A549 (cell line): ENCODE measurements around the gene MRPS18A. TPM values are rescaled to one million over a fixed set of nuclear protein-coding genes. Genes with fewer than 3 reads are reported as not detected.

Experiments used
- ATAC-seq, 2 experiments: fragments of 200-7000 bp in 1 of 2; fragments of >200 bp in 1 of 2; cut with Nextera tagmentation in 1 of 2; cut with Tn5 transposase in 1 of 2; 3 replicates each; pipeline versions ENCODE4 v1.8.0 to v1.9.1; 2018 to 2020; ENCODE audit warnings: mild to moderate bottlenecking in 1 of 2, moderate library complexity in 1 of 2
- CTCF ChIA-PET: fragments of 300-600 bp; sonication (Branson Sonifier 250); formaldehyde crosslinking; extraction: SDS; loops from one replicate; lab custom pipeline; 2021; ENCODE audit warnings: antibody characterized with exemption, inconsistent platforms; lab: Yijun Ruan, JAX
- POLR2A ChIA-PET: fragments of 350-600 bp; formaldehyde crosslinking; extraction: SDS; loops from one replicate; lab custom pipeline; 2021; ENCODE audit warnings: antibody characterized with exemption, inconsistent platforms; lab: Yijun Ruan, JAX
- DNase-seq, 2 experiments: peaks; one replicate each; pipeline versions ENCODE4 v3.0.0 to v3.0.0-alpha.2; 2011 to 2016; ENCODE audit warnings: low read depth in 1 of 2, low spot score in 1 of 2
- FAIRE-seq: peaks from 2 replicates; lab custom pipeline; 2011; peaks lifted over from hg19 to GRCh38; lab: Jason Lieb, UNC
- H3K27ac ChIP-seq, 2 experiments: fragments of >200 bp; sonication (Bioruptor Twin); formaldehyde crosslinking; 3 replicates each; pipeline ENCODE4 v1.5.1; 2016 to 2017
- H3K4me1 ChIP-seq: fragments of >200 bp; sonication (Bioruptor Twin); formaldehyde crosslinking; 3 replicates; pipeline ENCODE4 v1.6.1; 2016
- H3K4me2 ChIP-seq: fragments of >200 bp; sonication (Bioruptor Twin); formaldehyde crosslinking; 3 replicates; pipeline ENCODE4 v1.6.1; 2016
- H3K4me3 ChIP-seq: fragments of >200 bp; sonication (Bioruptor Twin); formaldehyde crosslinking; 3 replicates; pipeline ENCODE4 v1.5.1; 2016
- H3K9me3 ChIP-seq: fragments of >200 bp; sonication (Bioruptor Twin); formaldehyde crosslinking; 3 replicates; pipeline ENCODE4 v1.6.1; 2016
- ATOH8 ChIP-seq: fragments of 250-450 bp; sonication (Bioruptor Pico); IDR thresholded peaks from 2 replicates; pipeline ENCODE4 v1.5.0; 2020; ENCODE audit warnings: low read depth, mild to moderate bottlenecking, moderate library complexity
- EHMT2 ChIP-seq: fragments of 200-600 bp; sonication (generic); IDR thresholded peaks from 2 replicates; pipeline ENCODE4 v1.6.1; 2016; ENCODE audit warnings: antibody characterized with exemption, low read depth, mild to moderate bottlenecking, moderate library complexity
- ESRRA ChIP-seq: fragments of 150-350 bp; IDR thresholded peaks from 2 replicates; pipeline ENCODE4 v1.6.1; 2014; ENCODE audit warnings: mild to moderate bottlenecking, low read length, borderline replicate concordance
- FOSL2 ChIP-seq, 2 experiments: fragments of 450-650 bp in 1 of 2; fragments of >200 bp in 1 of 2; sonication (Bioruptor Twin) in 1 of 2; formaldehyde crosslinking; IDR thresholded peaks; 2 replicates each; pipeline versions ENCODE4 v1.5.0 to v1.6.1; 2016 to 2020; ENCODE audit warnings: mild to moderate bottlenecking in 1 of 2, moderate library complexity in 1 of 2
- HES2 ChIP-seq: fragments of >200 bp; sonication (Bioruptor Twin); formaldehyde crosslinking; IDR thresholded peaks from 2 replicates; pipeline ENCODE4 v1.6.1; 2016
- HEYL ChIP-seq: fragments of 250-450 bp; sonication (Bioruptor Pico); IDR thresholded peaks from 2 replicates; pipeline ENCODE4 v1.8.0; 2021; ENCODE audit warnings: mild to moderate bottlenecking, moderate library complexity
- HOXB5 ChIP-seq: fragments of 250-450 bp; sonication (Bioruptor Pico); IDR thresholded peaks from 2 replicates; pipeline ENCODE4 v1.5.0; 2020; ENCODE audit warnings: mild to moderate bottlenecking, moderate library complexity
- JUNB ChIP-seq: fragments of >200 bp; sonication (Bioruptor Twin); formaldehyde crosslinking; IDR thresholded peaks from 2 replicates; pipeline ENCODE4 v1.6.1; 2016
- MAFK ChIP-seq: fragments of 450-650 bp; IDR thresholded peaks from 2 replicates; pipeline ENCODE4 v1.6.1; 2014; ENCODE audit not compliant: partially characterized antibody
- MYC ChIP-seq: IDR thresholded peaks from 2 replicates; pipeline ENCODE4 v1.6.1; 2012; ENCODE audit warnings: mild to moderate bottlenecking, inconsistent platforms, low read length, improper control_type of control experiment, borderline replicate concordance
- NR3C1 ChIP-seq: fragments of >200 bp; sonication (Bioruptor Twin); formaldehyde crosslinking; IDR thresholded peaks from 3 replicates; pipeline ENCODE4 v1.6.1; 2017
- POLR2AphosphoS2 ChIP-seq: conservative IDR thresholded peaks from 2 replicates; pipeline ENCODE4 v1.6.1; 2012; ENCODE audit warnings: low read length, improper control_type of control experiment, inconsistent platforms
- RARB ChIP-seq: fragments of 250-450 bp; sonication (Bioruptor Pico); IDR thresholded peaks from 2 replicates; pipeline ENCODE4 v1.8.0; 2021; ENCODE audit warnings: mild to moderate bottlenecking, moderate library complexity
- RCOR1 ChIP-seq: fragments of 150-350 bp; IDR thresholded peaks from 2 replicates; pipeline ENCODE4 v1.6.1; 2014; ENCODE audit warnings: antibody characterized with exemption, low read length, low read depth
- RFX5 ChIP-seq: fragments of 450-650 bp; IDR thresholded peaks from 2 replicates; pipeline ENCODE4 v1.7.1; 2014; ENCODE audit warnings: antibody characterized with exemption, mild to moderate bottlenecking, moderate library complexity
- SREBF2 ChIP-seq: fragments of 450-650 bp; IDR thresholded peaks from 2 replicates; pipeline ENCODE4 v1.6.1; 2014; ENCODE audit warnings: mild to moderate bottlenecking, moderate library complexity
- TFCP2L1 ChIP-seq: fragments of 250-450 bp; sonication (Bioruptor Pico); IDR thresholded peaks from 2 replicates; pipeline ENCODE4 v1.5.0; 2021; ENCODE audit warnings: mild to moderate bottlenecking
- ZNF302 ChIP-seq: fragments of 250-450 bp; sonication (Bioruptor Pico); IDR thresholded peaks from 2 replicates; pipeline ENCODE4 v1.9.0; 2021; ENCODE audit warnings: inconsistent platforms, mild to moderate bottlenecking, moderate library complexity
- WGBS: methylation state at CpG from one replicate; pipeline ENCODE4 v1.1.6; 2017; ENCODE audit errors: missing lambda C conversion rate; 5-methylcytosine and 5-hydroxymethylcytosine counted together
- polyA plus RNA-seq, 4 experiments: library from polyadenylated mRNA; depleted of rRNA in 3 of 4; stranded (reverse); fragments of >200 nt; fragmentation: RNase III in 1 of 4; extraction: RNeasy Plus Mini Kit Qiagen cat#74134 plus additional on column Dnase treatment in 1 of 4; gene quantifications; 2 replicates in 3 of 4; 3 replicates in 1 of 4; pipeline ENCODE4 v1.2.3, GENCODE V29; 2011 to 2017

MRPS18A gene
- polyA plus RNA-seq, 2 of the 4 experiments (the other 2 are of a cell fraction), result 38.0 to 44.2 TPM

- TF ChIP-seq RARB (CRISPR knock-in tag) (no peak), RFX5 (no peak), RCOR1 (no peak), HEYL (no peak), JUNB (no peak), ATOH8 (CRISPR knock-in tag) (no peak)
Observed at GRCh38 chr6:43623880-43624785, 63.5 kb downstream of the MRPS18A start (continued).

GRCh38 chr6:43622541-43622940 is 65.0 kb downstream of the MRPS18A start:
- H3K9me3 ChIP-seq, result no peaks in the 10 kb centered on the region
- no peak for DNase-seq
- H3K4me3 ChIP-seq, result no peak overlapping the region
- no peak for ATAC-seq
- H3K27ac ChIP-seq, result no peak overlapping the region
- 92% methylated on average over 10 of the region's 10 CpGs for WGBS
- no peak for FAIRE-seq
- POLR2A ChIA-PET, result no interaction called here
- H3K4me2 ChIP-seq, result no peak overlapping the region
- peaks cover 11% of the 10 kb centered on the region for H3K4me1 ChIP-seq
- TF ChIP-seq RCOR1 (no peak), HES2 (no peak), ESRRA (no peak), NR3C1 (no peak), HOXB5 (CRISPR knock-in tag) (no peak), MAFK (no peak), JUNB (no peak), POLR2AphosphoS2 (no peak), ZNF302 (CRISPR knock-in tag) (no peak), FOSL2 (IDR thresholded peaks at IDR 0.05) (no peak), FOSL2 (CRISPR knock-in tag; IDR thresholded peaks at IDR 0.05) (no peak), SREBF2 (no peak)
- TF ChIP-seq, all 56 proteins: peak for 0
- CTCF ChIA-PET, result interaction anchor here (3.3 to 5.3 kb wide), 2 partner anchors 9 to 14 kb away, joined by 11 to 29 read pairs; no protein-coding TSS in a partner anchor

- ChIA-PET POLR2A (no interaction called here), CTCF (interaction anchor here (5.3 kb wide), 1 partner anchor 13 kb away, joined by 29 read pairs; no protein-coding TSS in a partner anchor)
- FAIRE-seq (no peak), ATAC-seq (no peak; a peak in 1 of 6 replicates), DNase-seq (no peak)
- H3K4me3 ChIP-seq, result no peak overlapping the region
- peaks cover 4% of the 10 kb centered on the region for H3K4me1 ChIP-seq
- no peak overlapping the region for H3K4me2 ChIP-seq
- no peak overlapping the region for H3K27ac ChIP-seq
- no peaks in the 10 kb centered on the region for H3K9me3 ChIP-seq
- no peak for TF ChIP-seq MYC
- TF ChIP-seq EHMT2, result no peak
- TF ChIP-seq ZNF302 (CRISPR knock-in tag), result no peak
- no peak for TF ChIP-seq TFCP2L1 (CRISPR knock-in tag)
- 95% methylated on average over 10 of the region's 10 CpGs for WGBS
Observed at GRCh38 chr6:43621836-43622180, 65.8 kb downstream of the MRPS18A start.

Other genes starting within 250 kb of the MRPS18A start
- 2.9 and 3.4 TPM in 2 replicates for gene DLK2, start 232.2 kb downstream of the MRPS18A start, polyA plus RNA-seq (2011; rRNA removed)
- 2.2 to 2.6 TPM (median 2.5 TPM) in 3 replicates for gene DLK2, start 232.2 kb downstream of the MRPS18A start, polyA plus RNA-seq (2017; fragmentation: RNase III; extraction: RNeasy Plus Mini Kit Qiagen cat#74134 plus additional on column Dnase treatment)
- gene TJAP1, start 210.2 kb downstream of the MRPS18A start, polyA plus RNA-seq (2011; rRNA removed), result 12.7 and 15.7 TPM in 2 replicates
- 12.7 to 13.7 TPM (median 13.1 TPM) in 3 replicates for gene TJAP1, start 210.2 kb downstream of the MRPS18A start, polyA plus RNA-seq (2017; fragmentation: RNase III; extraction: RNeasy Plus Mini Kit Qiagen cat#74134 plus additional on column Dnase treatment)
- gene LRRC73, start 177.4 kb downstream of the MRPS18A start, polyA plus RNA-seq (2011; rRNA removed), result 0.24 and 0.26 TPM in 2 replicates
- 0.61 to 0.72 TPM (median 0.71 TPM) in 3 replicates for gene LRRC73, start 177.4 kb downstream of the MRPS18A start, polyA plus RNA-seq (2017; fragmentation: RNase III; extraction: RNeasy Plus Mini Kit Qiagen cat#74134 plus additional on column Dnase treatment)
- gene YIPF3, start 170.9 kb downstream of the MRPS18A start, polyA plus RNA-seq (2011; rRNA removed), result 99.5 and 108 TPM in 2 replicates
- 51.6 to 72.0 TPM (median 63.4 TPM) in 3 replicates for gene YIPF3, start 170.9 kb downstream of the MRPS18A start, polyA plus RNA-seq (2017; fragmentation: RNase III; extraction: RNeasy Plus Mini Kit Qiagen cat#74134 plus additional on column Dnase treatment)
- 63.1 and 85.1 TPM in 2 replicates for gene POLR1C, start 170.7 kb downstream of the MRPS18A start, polyA plus RNA-seq (2011; rRNA removed)
- 46.5 to 50.0 TPM (median 48.5 TPM) in 3 replicates for gene POLR1C, start 170.7 kb downstream of the MRPS18A start, polyA plus RNA-seq (2017; fragmentation: RNase III; extraction: RNeasy Plus Mini Kit Qiagen cat#74134 plus additional on column Dnase treatment)
- gene XPO5, start 111.8 kb downstream of the MRPS18A start, polyA plus RNA-seq (2011; rRNA removed), result 51.0 and 53.9 TPM in 2 replicates
- 24.7 to 27.7 TPM (median 24.8 TPM) in 3 replicates for gene XPO5, start 111.8 kb downstream of the MRPS18A start, polyA plus RNA-seq (2017; fragmentation: RNase III; extraction: RNeasy Plus Mini Kit Qiagen cat#74134 plus additional on column Dnase treatment)
- gene POLH, start 111.6 kb downstream of the MRPS18A start, polyA plus RNA-seq (2011; rRNA removed), result 14.4 and 14.5 TPM in 2 replicates
- 7.0 to 9.7 TPM (median 9.4 TPM) in 3 replicates for gene POLH, start 111.6 kb downstream of the MRPS18A start, polyA plus RNA-seq (2017; fragmentation: RNase III; extraction: RNeasy Plus Mini Kit Qiagen cat#74134 plus additional on column Dnase treatment)
- 59.6 and 71.1 TPM in 2 replicates for gene GTPBP2, start 58.5 kb downstream of the MRPS18A start, polyA plus RNA-seq (2011; rRNA removed)
- 27.0 to 29.3 TPM (median 28.9 TPM) in 3 replicates for gene GTPBP2, start 58.5 kb downstream of the MRPS18A start, polyA plus RNA-seq (2017; fragmentation: RNase III; extraction: RNeasy Plus Mini Kit Qiagen cat#74134 plus additional on column Dnase treatment)
- gene MAD2L1BP, start 52.0 kb downstream of the MRPS18A start, polyA plus RNA-seq (2011; rRNA removed), result 26.7 and 32.0 TPM in 2 replicates
- gene MAD2L1BP, start 52.0 kb downstream of the MRPS18A start, polyA plus RNA-seq (2017; fragmentation: RNase III; extraction: RNeasy Plus Mini Kit Qiagen cat#74134 plus additional on column Dnase treatment), result 22.0 to 22.6 TPM (median 22.4 TPM) in 3 replicates
- 0.18 and 0.37 TPM in 2 replicates for gene RSPH9, start 42.8 kb downstream of the MRPS18A start, polyA plus RNA-seq (2011; rRNA removed)
- 0.09 to 0.17 TPM (median 0.14 TPM) in 3 replicates for gene RSPH9, start 42.8 kb downstream of the MRPS18A start, polyA plus RNA-seq (2017; fragmentation: RNase III; extraction: RNeasy Plus Mini Kit Qiagen cat#74134 plus additional on column Dnase treatment)
- gene VEGFA, start 82.4 kb upstream of the MRPS18A start, polyA plus RNA-seq (2011; rRNA removed), result 83.7 and 101 TPM in 2 replicates
- 35.4 to 41.1 TPM (median 35.8 TPM) in 3 replicates for gene VEGFA, start 82.4 kb upstream of the MRPS18A start, polyA plus RNA-seq (2017; fragmentation: RNase III; extraction: RNeasy Plus Mini Kit Qiagen cat#74134 plus additional on column Dnase treatment)